DOHH2 (cell line): ENCODE results near the gene NKX3-2.

ENCODE experiments used
- CTCF ChIP-seq: fragments of 200-600 bp; sonication (generic); IDR thresholded peaks from one replicate; pipeline ENCODE4 v1.5.1; 2014; ENCODE audit warnings: antibody characterized with exemption, mild to moderate bottlenecking, low read depth, low read length; ENCODE audit not compliant: poor library complexity, severe bottlenecking
- EZH2phosphoT487 ChIP-seq: fragments of 200-600 bp; sonication (generic); IDR thresholded peaks from 2 replicates; pipeline ENCODE4 v1.6.1; 2017; ENCODE audit warnings: borderline replicate concordance, mild to moderate bottlenecking, antibody characterized with exemption, low read length, moderate library complexity, mixed read lengths

GRCh38 chr4:13535708-13536361, 8.5 kb downstream of the NKX3-2 start:
- TF ChIP-seq CTCF (no peak), EZH2phosphoT487 (no peak)
